Measurements from ENCODE around the gene TPST1.

DNA sequence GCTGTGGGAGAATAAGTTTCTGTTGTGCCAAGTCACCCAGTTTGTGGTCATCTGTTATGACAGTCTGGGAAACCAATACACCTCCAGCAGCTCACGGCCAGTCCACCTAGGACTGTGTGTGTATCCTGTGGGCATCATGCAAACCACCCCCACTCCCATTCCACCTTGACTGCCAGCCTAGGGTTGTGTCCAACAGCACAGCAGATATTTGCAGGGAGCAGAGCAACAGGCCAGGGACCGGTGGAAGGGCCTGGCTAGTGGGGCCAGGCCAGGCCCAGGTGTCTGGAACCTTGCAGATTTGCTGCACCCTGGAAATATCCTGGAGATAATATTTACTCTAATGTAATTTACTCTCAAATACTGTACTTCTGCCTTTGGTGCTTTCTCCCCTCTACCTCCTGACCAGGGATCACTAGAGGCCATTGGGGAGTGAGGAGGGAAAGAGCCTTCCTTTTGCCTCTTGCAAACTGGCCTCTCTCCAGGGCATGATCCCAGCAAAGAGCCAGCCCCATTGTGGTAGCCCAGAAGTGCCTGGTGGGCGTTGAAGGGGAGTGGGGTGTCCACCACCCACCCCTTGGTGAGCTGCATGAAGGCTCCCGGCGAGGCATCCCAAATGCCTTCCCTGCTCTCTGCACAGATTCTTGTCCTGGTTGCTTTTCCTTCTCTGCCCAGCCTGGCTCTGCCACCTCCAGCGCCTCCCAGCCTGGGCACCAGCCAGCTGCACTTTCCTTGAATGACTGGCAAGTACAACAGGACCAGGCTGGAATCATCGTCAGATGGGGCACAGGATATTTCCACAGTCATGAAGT is 15.2 kb upstream of the TPST1 start:
- TF ChIP-seq SUZ12 (IDR thresholded peaks at IDR 0.05; ENCODE audit: extremely low read depth, insufficient read depth, insufficient read length) (no peak), YY1 (IDR thresholded peaks at IDR 0.05; ENCODE audit: insufficient read depth, insufficient read length) (no peak)
